Testis (tissue), 2 donors: Measurements from ENCODE around the gene INPP5K.

Experiments
- POLR2A ChIP-seq: fragments of 450-650 bp; IDR thresholded peaks from one replicate; pipeline ENCODE4 v1.6.1; 2017; ENCODE audit warnings: antibody characterized with exemption, mild to moderate bottlenecking, moderate library complexity
- TF ChIP-seq, protein P1 (sequence below), 3 experiments: fragments of 450-650 bp in 2 of 3; fragments of 200-600 bp in 1 of 3; sonication (generic) in 1 of 3; IDR thresholded peaks; one replicate each; pipeline ENCODE4 v1.5.1; 2016 to 2019; ENCODE audit warnings: antibody characterized with exemption in 3 of 3, mild to moderate bottlenecking in 2 of 3, moderate library complexity in 1 of 3

DNA sequence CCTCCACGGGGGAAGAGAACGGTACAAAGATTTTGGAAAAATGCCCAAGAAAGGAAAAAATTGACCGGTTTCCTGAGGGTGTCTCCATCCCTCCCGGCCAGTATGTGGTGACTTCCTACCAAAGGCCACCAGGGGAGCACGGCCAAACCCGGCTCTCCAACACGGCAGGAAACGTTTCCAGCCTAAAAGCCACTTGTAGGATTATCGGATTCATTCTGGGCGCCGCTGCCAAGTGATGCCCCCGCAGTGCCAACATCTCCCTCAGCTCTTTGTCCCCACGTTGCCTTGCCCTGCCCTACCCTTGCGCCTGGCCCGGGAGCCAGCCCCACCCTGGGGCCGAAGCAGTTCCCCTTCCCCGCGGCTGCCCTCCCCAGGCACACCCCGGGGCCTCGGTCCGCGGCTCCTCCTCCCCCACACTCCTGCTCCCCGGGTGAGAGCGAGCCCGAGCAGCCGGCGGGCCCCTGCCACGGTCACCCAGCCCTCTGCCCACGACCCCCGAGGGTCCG lies 61.1 kb downstream of the INPP5K start:
- TF ChIP-seq, protein P1, sequence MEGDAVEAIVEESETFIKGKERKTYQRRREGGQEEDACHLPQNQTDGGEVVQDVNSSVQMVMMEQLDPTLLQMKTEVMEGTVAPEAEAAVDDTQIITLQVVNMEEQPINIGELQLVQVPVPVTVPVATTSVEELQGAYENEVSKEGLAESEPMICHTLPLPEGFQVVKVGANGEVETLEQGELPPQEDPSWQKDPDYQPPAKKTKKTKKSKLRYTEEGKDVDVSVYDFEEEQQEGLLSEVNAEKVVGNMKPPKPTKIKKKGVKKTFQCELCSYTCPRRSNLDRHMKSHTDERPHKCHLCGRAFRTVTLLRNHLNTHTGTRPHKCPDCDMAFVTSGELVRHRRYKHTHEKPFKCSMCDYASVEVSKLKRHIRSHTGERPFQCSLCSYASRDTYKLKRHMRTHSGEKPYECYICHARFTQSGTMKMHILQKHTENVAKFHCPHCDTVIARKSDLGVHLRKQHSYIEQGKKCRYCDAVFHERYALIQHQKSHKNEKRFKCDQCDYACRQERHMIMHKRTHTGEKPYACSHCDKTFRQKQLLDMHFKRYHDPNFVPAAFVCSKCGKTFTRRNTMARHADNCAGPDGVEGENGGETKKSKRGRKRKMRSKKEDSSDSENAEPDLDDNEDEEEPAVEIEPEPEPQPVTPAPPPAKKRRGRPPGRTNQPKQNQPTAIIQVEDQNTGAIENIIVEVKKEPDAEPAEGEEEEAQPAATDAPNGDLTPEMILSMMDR (IDR thresholded peaks at IDR 0.05) = peak; percentile 47 to 80 (median 64)
- no peak for TF ChIP-seq POLR2A
